Measurements from ENCODE around the gene ATP8A2.
A peak's percentile ranks its signal among the peaks of the same experiment; 100 is the strongest.

ATP8A2 gene

DNA sequence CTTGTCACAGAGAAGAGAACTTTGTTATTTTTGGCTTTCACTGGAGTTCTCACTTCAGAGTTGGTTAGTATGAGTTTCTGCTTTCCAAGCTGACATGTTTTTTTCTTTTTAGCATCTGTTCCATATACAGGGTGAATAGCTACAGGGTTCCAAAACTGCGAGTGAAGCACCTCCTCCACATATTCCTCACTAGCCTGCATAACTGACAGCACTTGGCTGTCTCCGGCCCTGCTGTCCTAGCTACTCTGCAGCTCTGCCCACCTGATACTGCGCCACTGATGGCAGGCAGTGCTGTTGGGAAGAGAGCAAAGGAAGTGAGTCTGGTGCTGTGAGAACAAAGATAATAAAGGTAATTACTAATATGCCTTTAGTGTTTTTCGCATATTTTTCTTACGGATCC, 6.8 kb downstream of the ATP8A2 start:
- Mint-ChIP-seq H3K27ac (no peak overlapping the region), H3K27me3 (ENCODE audit: low read depth, poor library complexity) (peaks cover 28% of the 10 kb centered on the region), H3K9me3 (peaks cover 6% of the 10 kb centered on the region), H3K4me1 (peaks cover 8% of the 10 kb centered on the region), H3K4me3 (no peak overlapping the region), H3K36me3 (ENCODE audit: low read depth) (no peaks in the 10 kb centered on the region)
- DNase-seq, result no peak
- TF ChIP-seq, protein P1, sequence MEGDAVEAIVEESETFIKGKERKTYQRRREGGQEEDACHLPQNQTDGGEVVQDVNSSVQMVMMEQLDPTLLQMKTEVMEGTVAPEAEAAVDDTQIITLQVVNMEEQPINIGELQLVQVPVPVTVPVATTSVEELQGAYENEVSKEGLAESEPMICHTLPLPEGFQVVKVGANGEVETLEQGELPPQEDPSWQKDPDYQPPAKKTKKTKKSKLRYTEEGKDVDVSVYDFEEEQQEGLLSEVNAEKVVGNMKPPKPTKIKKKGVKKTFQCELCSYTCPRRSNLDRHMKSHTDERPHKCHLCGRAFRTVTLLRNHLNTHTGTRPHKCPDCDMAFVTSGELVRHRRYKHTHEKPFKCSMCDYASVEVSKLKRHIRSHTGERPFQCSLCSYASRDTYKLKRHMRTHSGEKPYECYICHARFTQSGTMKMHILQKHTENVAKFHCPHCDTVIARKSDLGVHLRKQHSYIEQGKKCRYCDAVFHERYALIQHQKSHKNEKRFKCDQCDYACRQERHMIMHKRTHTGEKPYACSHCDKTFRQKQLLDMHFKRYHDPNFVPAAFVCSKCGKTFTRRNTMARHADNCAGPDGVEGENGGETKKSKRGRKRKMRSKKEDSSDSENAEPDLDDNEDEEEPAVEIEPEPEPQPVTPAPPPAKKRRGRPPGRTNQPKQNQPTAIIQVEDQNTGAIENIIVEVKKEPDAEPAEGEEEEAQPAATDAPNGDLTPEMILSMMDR (IDR thresholded peaks at IDR 0.05), result no peak

DNA sequence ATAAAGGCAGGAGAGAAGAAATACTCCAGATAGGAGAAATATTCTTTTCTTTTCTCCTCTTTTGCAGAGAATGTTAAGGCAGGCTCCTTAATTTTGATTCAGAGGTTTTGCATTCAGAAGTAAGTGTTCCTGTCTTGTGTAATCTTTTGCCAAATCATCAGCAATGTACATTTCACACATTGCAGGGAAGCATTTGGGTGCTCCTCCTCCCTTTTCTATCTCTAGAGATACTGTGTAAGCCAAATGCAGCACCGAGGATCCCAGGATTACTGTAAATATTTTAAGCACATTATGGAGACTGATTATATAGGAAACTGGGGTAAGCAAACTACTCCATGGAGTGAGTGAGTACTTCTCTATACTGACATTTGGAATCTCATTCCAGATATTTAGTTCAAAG, 7.2 kb downstream of the ATP8A2 start:
- Mint-ChIP-seq H3K4me3 (no peak overlapping the region), H3K27ac (no peak overlapping the region), H3K27me3 (ENCODE audit: low read depth, poor library complexity) (peaks cover 24% of the 10 kb centered on the region), H3K36me3 (ENCODE audit: low read depth) (no peaks in the 10 kb centered on the region), H3K4me1 (peaks cover 9% of the 10 kb centered on the region), H3K9me3 (peaks cover 9% of the 10 kb centered on the region)
- no peak for DNase-seq
- TF ChIP-seq, protein P1 (IDR thresholded peaks at IDR 0.05), result no peak

DNA sequence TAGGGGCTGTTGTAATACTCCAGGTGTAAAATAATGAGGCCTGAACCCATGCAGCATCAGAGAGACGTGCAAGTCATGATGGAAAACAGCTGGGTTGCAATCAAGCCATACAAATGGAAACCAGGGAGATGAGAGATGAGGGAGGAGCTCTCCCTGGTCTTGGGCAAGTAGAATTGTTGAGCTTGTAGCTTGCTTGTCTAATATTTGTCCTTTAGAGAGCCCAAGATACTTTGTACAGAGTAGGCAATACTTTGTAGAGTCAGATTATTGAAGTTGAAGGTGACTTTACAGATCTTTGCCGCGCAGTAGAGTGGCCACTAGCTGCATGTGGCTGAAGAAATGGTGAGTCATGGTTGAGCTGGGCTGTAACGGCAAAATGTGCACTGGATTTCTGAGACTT, 8.3 kb downstream of the ATP8A2 start:
- Mint-ChIP-seq H3K4me3 (no peak overlapping the region), H3K27me3 (ENCODE audit: low read depth, poor library complexity) (peaks cover 13% of the 10 kb centered on the region), H3K27ac (no peak overlapping the region), H3K4me1 (peaks cover 11% of the 10 kb centered on the region), H3K9me3 (peaks cover 12% of the 10 kb centered on the region), H3K36me3 (ENCODE audit: low read depth) (no peaks in the 10 kb centered on the region)
- TF ChIP-seq, protein P1 (IDR thresholded peaks at IDR 0.05), result no peak
- no peak for DNase-seq

DNA sequence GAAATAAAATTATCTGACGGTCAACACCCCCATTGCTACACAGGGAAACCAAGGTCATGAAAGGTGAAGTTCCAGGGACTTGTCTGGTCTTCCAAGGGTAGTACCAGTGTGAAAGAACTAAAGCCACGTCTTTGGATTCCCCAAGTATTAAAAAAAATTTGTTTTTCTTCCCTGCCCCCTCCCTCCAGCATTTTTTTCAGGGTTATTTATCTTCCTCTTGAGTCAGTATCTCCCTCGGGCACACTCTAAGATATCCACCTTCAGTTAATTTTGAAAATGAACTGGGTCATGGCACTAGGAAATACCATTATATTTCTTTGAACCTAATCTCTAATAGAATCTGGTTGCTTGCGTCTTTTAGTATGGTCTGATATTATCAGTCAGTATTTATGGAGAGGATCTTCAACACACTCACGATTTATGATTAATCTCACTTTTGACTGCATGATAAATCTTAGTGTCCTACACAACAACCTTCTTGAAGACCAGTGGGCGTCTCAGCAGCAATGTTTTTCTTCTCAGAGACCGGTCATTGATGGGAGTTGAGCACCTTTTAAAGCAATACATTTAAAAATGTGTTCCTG, 9.1 kb downstream of the ATP8A2 start:
- no peak for DNase-seq
- TF ChIP-seq, protein P1 (IDR thresholded peaks at IDR 0.05), result no peak
- no peak overlapping the region for H3K27ac Mint-ChIP-seq
- peaks cover 12% of the 10 kb centered on the region for H3K9me3 Mint-ChIP-seq
- no peak overlapping the region for H3K4me3 Mint-ChIP-seq
- H3K36me3 Mint-ChIP-seq (ENCODE audit: low read depth), result no peaks in the 10 kb centered on the region
- peaks cover 13% of the 10 kb centered on the region for H3K4me1 Mint-ChIP-seq
- H3K27me3 Mint-ChIP-seq (ENCODE audit: low read depth, poor library complexity), result peaks cover 5% of the 10 kb centered on the region

DNA sequence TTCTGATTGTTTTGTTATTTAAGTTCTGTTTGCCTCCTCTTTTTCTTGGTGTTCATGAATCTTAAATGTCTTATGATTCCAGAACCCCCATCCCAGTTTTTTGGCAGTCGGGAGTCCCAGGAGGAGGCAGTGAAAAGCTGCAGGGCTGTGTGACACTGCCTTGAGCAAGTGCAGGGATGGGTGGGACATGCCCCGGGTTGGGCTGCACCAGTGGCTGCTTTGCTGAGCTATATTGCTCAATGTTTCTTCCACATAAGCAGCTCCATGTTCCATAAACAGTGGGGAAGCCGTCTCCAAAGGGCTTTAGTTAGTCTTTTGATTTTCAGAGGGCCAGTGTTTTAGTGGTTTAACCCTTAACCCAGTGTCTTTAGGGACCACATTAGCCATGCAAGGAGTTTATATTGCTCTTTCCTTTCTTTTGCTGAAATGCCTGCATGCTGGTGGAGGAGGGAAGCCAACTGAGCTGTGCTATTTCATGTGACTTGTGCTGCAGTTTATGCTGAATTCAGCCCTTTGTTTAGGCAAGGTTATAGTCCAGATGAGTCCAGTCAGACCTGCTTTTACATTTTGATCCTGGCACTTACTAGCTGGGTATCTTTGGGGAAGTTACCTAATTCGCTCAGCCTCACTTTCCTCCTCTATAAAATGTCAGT, 13.1 kb downstream of the ATP8A2 start:
- DNase-seq, result no peak
- no peaks in the 10 kb centered on the region for H3K36me3 Mint-ChIP-seq (ENCODE audit: low read depth)
- H3K27me3 Mint-ChIP-seq (ENCODE audit: low read depth, poor library complexity), result peaks cover 2% of the 10 kb centered on the region
- TF ChIP-seq, protein P1 (IDR thresholded peaks at IDR 0.05), result no peak
- peaks cover 13% of the 10 kb centered on the region for H3K4me1 Mint-ChIP-seq
- H3K9me3 Mint-ChIP-seq, result peaks cover 16% of the 10 kb centered on the region
- H3K4me3 Mint-ChIP-seq, result no peak overlapping the region
- H3K27ac Mint-ChIP-seq, result no peak overlapping the region

DNA sequence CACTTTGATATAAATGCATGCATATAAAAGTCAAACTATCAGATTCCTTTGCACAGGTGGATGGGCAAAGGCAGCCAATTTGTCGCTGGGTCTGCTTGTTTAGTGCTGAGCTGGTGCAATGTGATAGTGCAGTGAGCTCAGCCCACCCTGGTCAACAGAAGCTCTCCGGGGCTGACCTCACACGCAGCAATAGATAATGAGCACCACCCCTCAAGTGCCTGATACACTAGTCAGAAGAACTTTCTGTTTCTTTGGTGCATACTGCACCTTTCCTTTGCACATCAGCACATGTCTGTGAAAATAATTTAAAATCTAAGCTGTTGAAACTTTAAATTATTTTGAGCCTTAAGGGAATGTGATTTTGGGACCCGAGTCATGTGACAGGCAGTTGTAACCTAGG, 20.2 kb downstream of the ATP8A2 start:
- Mint-ChIP-seq H3K4me1 (peaks cover 22% of the 10 kb centered on the region), H3K4me3 (no peak overlapping the region), H3K36me3 (ENCODE audit: low read depth) (no peaks in the 10 kb centered on the region), H3K9me3 (peaks cover 15% of the 10 kb centered on the region), H3K27me3 (ENCODE audit: low read depth, poor library complexity) (peaks cover 4% of the 10 kb centered on the region), H3K27ac (no peak overlapping the region)
- TF ChIP-seq, protein P1 (IDR thresholded peaks at IDR 0.05), result no peak
- peak; percentile 13 for DNase-seq

Data from nephron progenitor cell (in vitro differentiated cells).